HG03175 (cell line): ENCODE results near the gene FUS.
A peak's percentile ranks its signal among the peaks of the same experiment; 100 is the strongest.
"Not testable (repeated sequence)": the region's sequence is repeated elsewhere in the genome, so short reads cannot be mapped to it uniquely, and the experiment has no call there.

Experiments
- ATAC-seq: cut with Tn5 transposase; IDR thresholded peaks from one replicate; pipeline ENCODE4 v1.9.1; 2021; ENCODE audit warnings: mild to moderate bottlenecking, moderate library complexity; ENCODE audit not compliant: unreplicated experiment

The FUS gene

GRCh38 chr16:31143011-31143693 lies 36.8 kb upstream of the FUS start:
- no peak for ATAC-seq

GRCh38 chr16:31143694-31144148 lies 36.2 kb upstream of the FUS start:
- no peak for ATAC-seq

DNA sequence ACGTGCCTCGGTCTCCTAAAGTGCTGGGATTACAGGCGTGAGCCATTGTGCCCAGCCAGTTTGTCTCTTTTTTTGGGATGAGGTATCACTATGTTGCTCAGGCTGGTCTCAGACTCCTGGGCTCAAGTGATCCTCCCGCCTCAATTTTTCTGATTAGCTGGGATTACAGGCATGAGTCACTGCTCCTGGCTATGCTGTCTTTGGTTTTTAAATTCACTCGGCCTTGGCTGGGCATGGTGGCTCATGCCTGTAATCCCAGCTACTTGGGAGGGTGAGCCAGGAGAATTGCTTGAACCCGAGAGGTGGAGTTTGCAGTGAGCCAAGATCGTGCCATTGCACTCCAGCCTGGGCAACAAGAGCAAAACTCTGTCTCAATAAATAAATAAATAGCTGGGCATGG lies 35.5 kb upstream of the FUS start:
- ATAC-seq, result not testable (repeated sequence)

- ATAC-seq, result no peak
These were observed 34.4 kb upstream of the FUS start for GRCh38 chr16:31145398-31145990.

GRCh38 chr16:31147574-31147973 lies 32.4 kb upstream of the FUS start:
- ATAC-seq, result no peak

DNA sequence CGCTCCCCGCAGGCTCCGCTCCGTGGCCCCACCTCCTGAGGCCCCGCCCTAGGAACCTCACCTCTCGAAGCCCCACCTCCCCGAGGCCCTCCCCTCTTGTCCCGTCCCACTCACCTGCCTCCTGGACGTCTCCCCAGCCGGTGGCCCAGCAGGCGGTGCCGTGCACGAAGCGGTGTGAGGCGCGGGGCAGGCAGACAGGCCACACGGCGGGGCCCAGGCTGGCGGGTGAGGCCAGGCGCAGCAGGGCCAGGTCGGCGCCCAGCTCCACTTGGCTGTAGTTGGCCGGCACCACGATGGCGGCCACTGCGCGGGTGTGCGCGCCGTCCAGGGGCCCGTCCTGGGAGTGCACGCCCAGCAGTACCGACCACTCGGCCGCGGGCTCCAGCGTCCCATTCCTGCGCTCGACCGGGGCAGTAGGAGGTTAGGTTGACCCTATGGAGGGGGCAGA lies 31.6 kb upstream of the FUS start:
- ATAC-seq, result no peak

- ATAC-seq, result no peak
These were observed 31.0 kb upstream of the FUS start for GRCh38 chr16:31148896-31149295.

DNA sequence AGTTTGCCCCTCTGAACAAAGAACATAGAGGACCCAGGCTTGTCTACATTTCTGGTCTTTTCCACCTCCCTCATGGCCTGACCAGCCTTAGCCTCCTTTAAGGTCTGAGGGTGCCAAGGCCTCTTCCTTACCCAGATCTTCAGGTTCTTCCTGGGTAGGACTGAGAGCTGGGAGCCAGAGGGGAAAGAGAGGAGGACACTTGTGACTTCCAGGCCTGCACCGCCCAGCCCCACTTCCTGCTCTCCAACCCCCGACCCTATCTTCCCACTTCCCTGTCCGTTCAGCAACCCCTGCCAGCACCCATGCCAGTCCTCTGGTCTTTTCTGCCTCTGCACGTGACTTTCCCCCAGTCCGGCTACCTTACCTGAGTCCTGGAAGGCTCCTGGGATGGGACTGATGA lies 30.6 kb upstream of the FUS start:
- ATAC-seq, result no peak

- no peak for ATAC-seq
These were observed 29.7 kb upstream of the FUS start, which contains the start of gene PRSS36 for GRCh38 chr16:31149894-31150890. Gene PRSS36 (minus strand): TSS chr16:31150066. CDS start chr16:31150035, 31 bp downstream.

DNA sequence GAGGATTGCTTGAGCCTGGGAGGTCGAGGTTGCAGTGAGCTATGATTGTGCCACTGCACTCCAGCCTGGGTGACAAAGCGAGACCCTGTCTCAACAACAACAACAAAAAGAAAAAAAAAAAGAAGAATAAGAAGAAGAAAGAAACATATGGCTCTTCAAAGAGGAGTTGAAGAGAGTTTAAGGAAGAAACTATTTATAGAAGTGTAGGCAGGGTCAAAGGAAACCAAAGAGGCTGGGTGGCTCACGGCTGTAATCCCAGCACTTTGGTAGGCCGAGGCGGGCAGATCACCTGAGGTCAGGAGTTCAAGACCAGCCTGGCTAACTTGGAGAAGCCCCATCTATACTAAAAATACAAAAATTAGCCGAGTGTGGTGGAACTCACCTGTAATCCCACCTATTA lies 29.0 kb upstream of the FUS start:
- ATAC-seq, result not testable (repeated sequence)

- ATAC-seq, result no peak
These were observed 22.8 kb upstream of the FUS start for GRCh38 chr16:31157136-31157535.

DNA sequence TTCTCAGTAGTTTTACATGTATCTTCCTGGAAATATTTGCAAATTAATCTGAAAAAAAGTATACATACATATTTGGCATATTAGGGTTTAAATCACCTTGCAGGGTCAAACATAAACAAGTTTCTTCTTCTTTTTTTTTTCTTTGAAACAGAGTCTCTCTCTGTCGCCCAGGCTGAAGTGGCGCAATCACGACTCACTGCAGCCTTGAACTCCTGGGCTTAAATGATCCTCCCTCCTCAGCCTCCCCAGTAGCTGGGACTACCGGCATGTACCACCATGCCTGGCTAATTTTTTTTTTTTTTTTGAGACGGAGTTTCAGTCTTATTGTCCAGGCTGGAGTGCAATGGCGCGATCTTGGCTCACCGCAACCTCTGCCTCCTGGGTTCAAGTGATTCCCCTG lies 12.6 kb upstream of the FUS start:
- no peak for ATAC-seq

- no peak for ATAC-seq
These were observed 11.1 kb upstream of the FUS start for GRCh38 chr16:31168848-31169247.

DNA sequence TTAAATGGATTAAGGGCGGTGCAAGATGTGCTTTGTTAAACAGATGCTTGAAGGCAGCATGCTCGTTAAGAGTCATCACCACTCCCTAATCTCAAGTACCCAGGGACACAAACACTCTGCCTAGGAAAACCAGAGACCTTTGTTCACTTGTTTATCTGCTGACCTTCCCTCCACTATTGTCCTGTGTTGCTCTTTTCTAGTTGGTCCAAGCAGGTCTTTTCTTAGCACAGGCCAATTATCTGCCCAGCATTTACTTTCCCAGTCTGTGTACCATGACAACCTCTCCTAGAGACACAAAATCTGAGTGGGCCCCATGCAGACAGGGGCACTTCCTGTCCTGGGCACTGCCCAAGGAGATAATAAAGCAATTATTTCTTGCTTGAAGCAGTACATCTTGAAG lies 9.9 kb upstream of the FUS start:
- ATAC-seq, result not testable (repeated sequence)

- ATAC-seq, result no peak
These were observed 2.8 kb upstream of the FUS start for GRCh38 chr16:31177136-31177535.

GRCh38 chr16:31179219-31179746 lies 656 bp upstream of the FUS start:
- ATAC-seq, result peak; percentile 9

GRCh38 chr16:31181102-31181830 lies 1.3 kb downstream of the FUS start:
- no peak for ATAC-seq

DNA sequence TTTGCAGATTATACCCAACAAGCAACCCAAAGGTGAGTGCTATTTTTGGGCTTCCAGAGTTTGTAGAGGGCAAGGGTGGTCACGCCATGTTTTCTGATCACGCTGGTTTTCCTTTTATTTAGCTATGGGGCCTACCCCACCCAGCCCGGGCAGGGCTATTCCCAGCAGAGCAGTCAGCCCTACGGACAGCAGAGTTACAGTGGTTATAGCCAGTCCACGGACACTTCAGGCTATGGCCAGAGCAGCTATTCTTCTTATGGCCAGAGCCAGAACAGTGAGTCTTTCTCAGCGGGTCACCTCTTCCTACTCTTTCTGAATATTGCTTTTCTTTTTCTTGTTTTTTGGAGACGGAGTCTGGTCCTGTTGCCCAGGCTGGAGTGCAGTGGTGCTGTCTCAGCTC lies 2.5 kb downstream of the FUS start:
- no peak for ATAC-seq

- ATAC-seq, result no peak
These were observed 3.8 kb downstream of the FUS start for GRCh38 chr16:31183432-31184428.
